Measurements from ENCODE around the gene NKX2-3.

The NKX2-3 gene

DNA sequence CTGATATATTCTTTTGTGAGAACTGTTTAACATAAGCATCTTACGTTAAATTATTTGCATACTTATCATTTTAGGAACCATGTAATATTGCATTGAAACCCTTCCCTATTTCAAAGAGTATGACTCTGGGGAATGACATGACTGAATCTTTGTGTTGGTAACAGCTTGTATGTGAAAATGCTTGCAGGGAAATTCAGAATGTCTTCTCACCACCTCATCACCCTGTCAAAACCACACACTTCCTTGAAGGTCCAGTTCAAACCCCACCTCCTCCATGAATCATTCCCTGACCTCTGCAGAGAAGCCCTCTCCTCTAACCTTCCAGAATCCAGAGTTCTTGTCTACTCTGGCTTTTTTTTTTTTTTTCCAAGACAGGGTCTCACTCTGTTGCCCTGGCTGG, 26.3 kb upstream of the NKX2-3 start:
- Mint-ChIP-seq H3K4me1 (no peaks in the 10 kb centered on the region), H3K9me3 (peaks cover 6% of the 10 kb centered on the region)

DNA sequence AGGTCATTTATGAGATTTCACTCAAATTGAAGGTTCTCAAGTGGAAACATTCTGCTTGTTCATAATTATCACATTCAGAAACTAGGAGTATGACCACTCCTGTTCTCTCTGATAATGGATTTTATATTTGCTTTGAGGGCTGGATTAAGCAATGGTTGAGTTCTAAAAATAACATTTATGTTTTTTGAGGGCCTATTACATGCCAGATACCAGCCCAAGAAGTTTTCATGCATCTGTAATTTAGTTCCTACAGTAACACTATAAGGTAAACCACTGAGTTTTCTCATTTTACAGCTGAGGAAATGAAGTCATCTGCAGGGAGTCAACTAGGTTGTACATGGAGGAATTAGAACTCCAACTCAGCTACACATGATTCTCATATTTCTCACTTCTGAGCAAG, 25.5 kb upstream of the NKX2-3 start:
- Mint-ChIP-seq H3K4me3 (no peak overlapping the region), H3K36me3 (ENCODE audit: low read depth) (no peaks in the 10 kb centered on the region), H3K27ac (no peak overlapping the region), H3K4me1 (no peaks in the 10 kb centered on the region), H3K9me3 (peaks cover 8% of the 10 kb centered on the region), H3K27me3 (ENCODE audit: low read depth) (peaks cover 94% of the 10 kb centered on the region)
- TF ChIP-seq, protein P1, sequence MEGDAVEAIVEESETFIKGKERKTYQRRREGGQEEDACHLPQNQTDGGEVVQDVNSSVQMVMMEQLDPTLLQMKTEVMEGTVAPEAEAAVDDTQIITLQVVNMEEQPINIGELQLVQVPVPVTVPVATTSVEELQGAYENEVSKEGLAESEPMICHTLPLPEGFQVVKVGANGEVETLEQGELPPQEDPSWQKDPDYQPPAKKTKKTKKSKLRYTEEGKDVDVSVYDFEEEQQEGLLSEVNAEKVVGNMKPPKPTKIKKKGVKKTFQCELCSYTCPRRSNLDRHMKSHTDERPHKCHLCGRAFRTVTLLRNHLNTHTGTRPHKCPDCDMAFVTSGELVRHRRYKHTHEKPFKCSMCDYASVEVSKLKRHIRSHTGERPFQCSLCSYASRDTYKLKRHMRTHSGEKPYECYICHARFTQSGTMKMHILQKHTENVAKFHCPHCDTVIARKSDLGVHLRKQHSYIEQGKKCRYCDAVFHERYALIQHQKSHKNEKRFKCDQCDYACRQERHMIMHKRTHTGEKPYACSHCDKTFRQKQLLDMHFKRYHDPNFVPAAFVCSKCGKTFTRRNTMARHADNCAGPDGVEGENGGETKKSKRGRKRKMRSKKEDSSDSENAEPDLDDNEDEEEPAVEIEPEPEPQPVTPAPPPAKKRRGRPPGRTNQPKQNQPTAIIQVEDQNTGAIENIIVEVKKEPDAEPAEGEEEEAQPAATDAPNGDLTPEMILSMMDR (IDR thresholded peaks at IDR 0.05; ENCODE audit: unreplicated experiment in 3 of 3), result no peak

More for the DNA sequence above, 26.3 kb upstream of the NKX2-3 start:
- H3K27ac Mint-ChIP-seq, result no peak overlapping the region
- H3K4me3 Mint-ChIP-seq, result no peak overlapping the region
- H3K36me3 Mint-ChIP-seq (ENCODE audit: low read depth), result no peaks in the 10 kb centered on the region
- TF ChIP-seq, protein P1 (IDR thresholded peaks at IDR 0.05; ENCODE audit: unreplicated experiment in 3 of 3), result no peak
- H3K27me3 Mint-ChIP-seq (ENCODE audit: low read depth), result peaks cover 92% of the 10 kb centered on the region

DNA sequence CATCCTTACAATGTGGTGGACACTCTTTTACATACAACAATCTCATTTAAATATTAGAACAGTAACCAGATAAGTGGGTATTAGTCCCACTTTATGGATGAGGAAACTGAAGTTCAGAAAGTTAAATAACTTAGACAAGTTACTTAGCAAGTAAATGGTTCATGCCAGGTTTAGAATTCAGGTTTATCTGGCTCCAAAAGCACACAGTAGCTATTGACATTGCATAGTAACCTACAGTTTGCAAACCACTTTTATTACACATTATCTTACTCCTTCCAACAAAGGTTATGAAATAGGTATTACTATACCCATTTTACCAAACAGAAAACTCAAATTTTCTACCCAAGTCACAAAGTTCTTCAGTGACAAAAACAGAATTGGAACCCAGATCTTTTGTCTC, 19.7 kb upstream of the NKX2-3 start:
- Mint-ChIP-seq H3K4me3 (no peak overlapping the region), H3K36me3 (ENCODE audit: low read depth) (no peaks in the 10 kb centered on the region), H3K27ac (no peak overlapping the region), H3K4me1 (no peaks in the 10 kb centered on the region), H3K27me3 (ENCODE audit: low read depth) (peaks cover 98% of the 10 kb centered on the region), H3K9me3 (peaks cover 8% of the 10 kb centered on the region)
- TF ChIP-seq, protein P1 (IDR thresholded peaks at IDR 0.05; ENCODE audit: unreplicated experiment in 3 of 3), result no peak

DNA sequence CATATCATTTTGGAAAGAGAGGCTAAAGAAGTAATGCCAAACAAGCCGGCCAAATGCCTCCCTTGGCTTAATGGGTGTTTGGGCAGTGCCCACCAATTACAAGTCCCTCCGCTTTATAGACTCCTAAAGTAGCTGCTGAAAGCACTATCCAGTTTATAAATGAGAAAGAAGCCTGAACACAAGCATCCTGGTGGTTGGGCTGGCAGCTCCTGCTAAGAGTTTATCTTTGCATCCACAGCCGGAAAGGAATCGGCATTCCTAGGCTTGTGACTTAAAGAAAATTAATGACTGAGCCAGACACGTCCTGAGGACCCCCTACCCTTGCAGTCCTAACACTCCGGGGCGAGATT, 13.1 kb upstream of the NKX2-3 start:
- TF ChIP-seq, protein P1 (IDR thresholded peaks at IDR 0.05; ENCODE audit: unreplicated experiment in 3 of 3), result no peak

DNA sequence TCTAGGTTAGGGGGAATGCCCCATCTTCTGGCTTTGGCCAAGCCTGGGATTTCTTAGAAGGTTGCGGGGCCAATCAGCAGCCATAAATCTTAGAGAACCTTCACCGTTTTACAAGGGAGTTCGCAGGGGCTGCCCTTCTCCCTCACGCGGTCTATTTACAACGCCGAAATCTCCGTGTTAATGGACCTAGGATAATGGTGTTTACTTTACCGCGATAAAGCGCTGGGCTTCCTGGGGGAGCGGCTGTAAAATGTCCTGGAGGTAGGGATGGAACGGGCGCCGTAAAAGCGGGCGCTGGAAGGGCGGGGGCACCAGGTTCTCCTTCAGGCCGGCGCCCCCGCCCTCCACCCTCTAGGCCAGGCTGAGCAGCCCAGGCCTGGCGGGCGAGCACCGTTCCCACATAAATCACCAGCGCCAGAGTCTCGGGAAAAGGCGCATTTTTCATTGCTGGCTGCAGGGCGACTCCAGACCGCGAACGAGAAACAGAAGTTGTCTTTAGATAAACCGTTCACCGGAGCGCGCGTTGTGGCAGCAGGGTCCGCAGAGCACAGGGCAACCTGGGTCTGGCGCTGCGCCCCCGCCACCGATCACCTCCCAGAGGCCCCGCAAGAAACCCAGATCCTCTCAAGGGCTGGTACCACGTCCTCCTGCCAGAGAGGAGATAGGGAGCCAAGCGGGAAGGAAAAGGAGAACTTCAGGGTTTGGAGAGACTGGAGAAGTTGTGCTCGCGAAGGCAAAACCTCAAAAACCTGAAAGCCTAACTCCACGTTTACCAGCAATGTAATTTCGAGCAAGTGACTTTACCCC, 12.5 kb upstream of the NKX2-3 start:
- H3K9me3 Mint-ChIP-seq, result no peaks in the 10 kb centered on the region
- H3K36me3 Mint-ChIP-seq (ENCODE audit: low read depth), result no peaks in the 10 kb centered on the region
- H3K27me3 Mint-ChIP-seq (ENCODE audit: low read depth), result peaks cover 100% of the 10 kb centered on the region
- peaks cover 14% of the 10 kb centered on the region for H3K4me1 Mint-ChIP-seq
- peak overlapping the region in 2 of 3 experiments; percentile 5 to 25 for H3K4me3 Mint-ChIP-seq
- TF ChIP-seq, protein P1 (IDR thresholded peaks at IDR 0.05; ENCODE audit: unreplicated experiment in 3 of 3), result no peak
- H3K27ac Mint-ChIP-seq, result no peak overlapping the region

More for the DNA sequence above, 13.1 kb upstream of the NKX2-3 start:
- no peaks in the 10 kb centered on the region for H3K9me3 Mint-ChIP-seq
- H3K4me1 Mint-ChIP-seq, result peaks cover 14% of the 10 kb centered on the region
- H3K27ac Mint-ChIP-seq, result no peak overlapping the region
- H3K27me3 Mint-ChIP-seq (ENCODE audit: low read depth), result peaks cover 100% of the 10 kb centered on the region
- no peaks in the 10 kb centered on the region for H3K36me3 Mint-ChIP-seq (ENCODE audit: low read depth)
- peak overlapping the region in 1 of 3 experiments; percentile 25 for H3K4me3 Mint-ChIP-seq
